ENCODE results near the gene GRAMD2A.

- TF ChIP-seq ZSCAN29 (IDR thresholded peaks at IDR 0.05) (no peak), CTCF (IDR thresholded peaks at IDR 0.05 in 2 of 3, conservative IDR thresholded peaks at IDR 0.05 in 1 of 3; ENCODE audit: control insufficient read depth in 2 of 3, extremely low read depth in 1 of 3, insufficient read depth in 1 of 3, low read depth in 3 of 3, low read length in 3 of 3) (no peak), SP1 (IDR thresholded peaks at IDR 0.05; ENCODE audit: low read depth, low read length) (peak; percentile 10), ZNF274 (IDR thresholded peaks at IDR 0.05; ENCODE audit: insufficient read depth, insufficient read length) (no peak), MEF2A (IDR thresholded peaks at IDR 0.05; ENCODE audit: insufficient read depth, low read depth, low read length) (no peak), BMI1 (IDR thresholded peaks at IDR 0.05; ENCODE audit: borderline replicate concordance) (no peak), MTA3 (IDR thresholded peaks at IDR 0.05; ENCODE audit: borderline replicate concordance, low read length) (no peak), ZBTB40 (IDR thresholded peaks at IDR 0.05; ENCODE audit: borderline replicate concordance) (no peak), POLR2AphosphoS5 (IDR thresholded peaks at IDR 0.05; ENCODE audit: low read length) (no peak)
These were observed 39.7 kb upstream of the GRAMD2A start for GRCh38 chr15:72237029-72237852.
